Omental fat pad (tissue), 4 donors: ENCODE results near the gene RAB40C. TPM values are rescaled to one million over a fixed set of nuclear protein-coding genes. Genes with fewer than 3 reads are reported as not detected.
A peak's percentile ranks its signal among the peaks of the same experiment; 100 is the strongest.

ENCODE experiments used
- ATAC-seq: fragments of 150-250 bp; one replicate; pipeline ENCODE4 v1.9.1; 2016; ENCODE audit warnings: mild to moderate bottlenecking, moderate library complexity; ENCODE audit not compliant: low FRiP score
- DNase-seq: peaks from one replicate; pipeline ENCODE4 v3.0.0-alpha.2; 2019; ENCODE audit warnings: low spot score
- CTCF ChIP-seq, 3 donors: fragments of 450-650 bp; IDR thresholded peaks; one replicate each; pipeline ENCODE4 v1.5.1; 2016 to 2017; ENCODE audit warnings: antibody characterized with exemption in 3 of 3, mild to moderate bottlenecking in 3 of 3, moderate library complexity in 2 of 3
- total RNA-seq, 4 donors: library from RNA; depleted of rRNA; stranded (reverse); fragments of >200 nt; gene quantifications; one replicate each; pipeline ENCODE4 v1.1.0, GENCODE V29; 2016

The RAB40C gene
- total RNA-seq, 4 donors from 2014 or later: 11.6 to 20.6 (median 14.8) TPM

- DNase-seq (no peak), ATAC-seq (peak; percentile 12)
- TF ChIP-seq CTCF (IDR thresholded peaks at IDR 0.05): no peak
Measured at GRCh38 chr16:668519-669171, 78.8 kb downstream of the RAB40C start.

- ATAC-seq (no peak), DNase-seq (no peak)
- no peak for TF ChIP-seq CTCF (IDR thresholded peaks at IDR 0.05)
Measured at GRCh38 chr16:669666-670065, 79.8 kb downstream of the RAB40C start.

- TF ChIP-seq CTCF (IDR thresholded peaks at IDR 0.05): no peak
- DNase-seq: no peak
- ATAC-seq: no peak
Measured at GRCh38 chr16:670485-671352, 80.9 kb downstream of the RAB40C start.

- DNase-seq: no peak
- TF ChIP-seq CTCF (IDR thresholded peaks at IDR 0.05): no peak
- ATAC-seq: no peak
Measured at GRCh38 chr16:671353-672131, 81.7 kb downstream of the RAB40C start.

GRCh38 chr16:672371-672770, 82.5 kb downstream of the RAB40C start:
- no peak for ATAC-seq

GRCh38 chr16:672851-673250, 83.0 kb downstream of the RAB40C start:
- no peak for TF ChIP-seq CTCF (IDR thresholded peaks at IDR 0.05)
- ATAC-seq (no peak), DNase-seq (no peak)

More at GRCh38 chr16:672371-672770, 82.5 kb downstream of the RAB40C start:
- no peak for TF ChIP-seq CTCF (IDR thresholded peaks at IDR 0.05)
- no peak for DNase-seq
